ENCODE data around the gene ISL2. TPM values are rescaled to one million over a fixed set of nuclear protein-coding genes. Genes with fewer than 3 reads are reported as not detected.

The ISL2 gene
- total RNA-seq, 2 experiments from 2014 or later, result 0.22 TPM; not detected in 1

GRCh38 chr15:76353903-76354302 is 17.3 kb downstream of the ISL2 start:
- intact Hi-C loops (cut with micrococcal nuclease), result no loop called here
- no peaks in the 10 kb centered on the region for H3K9me3 Mint-ChIP-seq
- no peaks in the 10 kb centered on the region for H3K27me3 Mint-ChIP-seq
- CTCF ChIA-PET, result no interaction called here
- no peaks in the 10 kb centered on the region for H3K4me1 Mint-ChIP-seq (ENCODE audit: low read depth)
- TF ChIP-seq CTCF (IDR thresholded peaks at IDR 0.05), result no peak
- H3K4me3 Mint-ChIP-seq, result no peak overlapping the region
- ATAC-seq (no peak), DNase-seq (no peak)
- no peak overlapping the region for H3K27ac Mint-ChIP-seq
- POLR2A ChIA-PET, result no interaction called here
- peaks cover 5% of the 10 kb centered on the region for H3K36me3 Mint-ChIP-seq (ENCODE audit: low read depth)

GRCh38 chr15:76354823-76355440 is 18.4 kb downstream of the ISL2 start:
- H3K36me3 Mint-ChIP-seq (ENCODE audit: low read depth), result peaks cover 5% of the 10 kb centered on the region
- ChIA-PET CTCF (no interaction called here), POLR2A (no interaction called here)
- H3K27ac Mint-ChIP-seq, result no peak overlapping the region
- DNase-seq (no peak), ATAC-seq (no peak)
- H3K4me1 Mint-ChIP-seq (ENCODE audit: low read depth), result no peaks in the 10 kb centered on the region
- H3K9me3 Mint-ChIP-seq, result no peaks in the 10 kb centered on the region
- no peak for TF ChIP-seq CTCF (IDR thresholded peaks at IDR 0.05)
- intact Hi-C loops (cut with micrococcal nuclease), result no loop called here
- H3K27me3 Mint-ChIP-seq, result no peaks in the 10 kb centered on the region
- H3K4me3 Mint-ChIP-seq, result no peak overlapping the region

- Mint-ChIP-seq H3K27me3 (no peaks in the 10 kb centered on the region), H3K36me3 (ENCODE audit: low read depth) (peaks cover 4% of the 10 kb centered on the region), H3K4me3 (no peak overlapping the region), H3K9me3 (no peaks in the 10 kb centered on the region), H3K4me1 (ENCODE audit: low read depth) (no peaks in the 10 kb centered on the region), H3K27ac (no peak overlapping the region)
- intact Hi-C loops (cut with micrococcal nuclease), result no loop called here
- DNase-seq, result no peak
- no peak for TF ChIP-seq CTCF (IDR thresholded peaks at IDR 0.05)
- CTCF ChIA-PET, result no interaction called here
- no peak for ATAC-seq
- POLR2A ChIA-PET, result no interaction called here
These were observed 21.9 kb downstream of the ISL2 start for GRCh38 chr15:76358453-76358852.

GRCh38 chr15:76359152-76359551 is 22.6 kb downstream of the ISL2 start:
- intact Hi-C loops (cut with micrococcal nuclease), result no loop called here
- no peak for TF ChIP-seq CTCF (IDR thresholded peaks at IDR 0.05)
- H3K4me1 Mint-ChIP-seq (ENCODE audit: low read depth), result no peaks in the 10 kb centered on the region
- no peak for DNase-seq
- H3K27ac Mint-ChIP-seq, result no peak overlapping the region
- ATAC-seq, result no peak
- CTCF ChIA-PET, result no interaction called here
- no peak overlapping the region for H3K4me3 Mint-ChIP-seq
- POLR2A ChIA-PET, result interaction anchor here (0.6 kb wide), 1 partner anchor 126 kb away, joined by 3 read pairs; no protein-coding TSS in a partner anchor
- no peaks in the 10 kb centered on the region for H3K27me3 Mint-ChIP-seq
- H3K9me3 Mint-ChIP-seq, result no peaks in the 10 kb centered on the region
- H3K36me3 Mint-ChIP-seq (ENCODE audit: low read depth), result peaks cover 4% of the 10 kb centered on the region

- H3K4me3 Mint-ChIP-seq, result no peak overlapping the region
- ATAC-seq, result no peak
- no peak overlapping the region for H3K27ac Mint-ChIP-seq
- ChIA-PET POLR2A (no interaction called here), CTCF (no interaction called here)
- H3K36me3 Mint-ChIP-seq (ENCODE audit: low read depth), result peaks cover 4% of the 10 kb centered on the region
- H3K9me3 Mint-ChIP-seq, result no peaks in the 10 kb centered on the region
- H3K4me1 Mint-ChIP-seq (ENCODE audit: low read depth), result no peaks in the 10 kb centered on the region
- TF ChIP-seq CTCF (IDR thresholded peaks at IDR 0.05), result no peak
- H3K27me3 Mint-ChIP-seq, result no peaks in the 10 kb centered on the region
- DNase-seq, result no peak
- intact Hi-C loops (cut with micrococcal nuclease), result no loop called here
These were observed 23.8 kb downstream of the ISL2 start for GRCh38 chr15:76360416-76360815.
